ENCODE measurements around the gene CSDE1.

- TF ChIP-seq, protein P1, sequence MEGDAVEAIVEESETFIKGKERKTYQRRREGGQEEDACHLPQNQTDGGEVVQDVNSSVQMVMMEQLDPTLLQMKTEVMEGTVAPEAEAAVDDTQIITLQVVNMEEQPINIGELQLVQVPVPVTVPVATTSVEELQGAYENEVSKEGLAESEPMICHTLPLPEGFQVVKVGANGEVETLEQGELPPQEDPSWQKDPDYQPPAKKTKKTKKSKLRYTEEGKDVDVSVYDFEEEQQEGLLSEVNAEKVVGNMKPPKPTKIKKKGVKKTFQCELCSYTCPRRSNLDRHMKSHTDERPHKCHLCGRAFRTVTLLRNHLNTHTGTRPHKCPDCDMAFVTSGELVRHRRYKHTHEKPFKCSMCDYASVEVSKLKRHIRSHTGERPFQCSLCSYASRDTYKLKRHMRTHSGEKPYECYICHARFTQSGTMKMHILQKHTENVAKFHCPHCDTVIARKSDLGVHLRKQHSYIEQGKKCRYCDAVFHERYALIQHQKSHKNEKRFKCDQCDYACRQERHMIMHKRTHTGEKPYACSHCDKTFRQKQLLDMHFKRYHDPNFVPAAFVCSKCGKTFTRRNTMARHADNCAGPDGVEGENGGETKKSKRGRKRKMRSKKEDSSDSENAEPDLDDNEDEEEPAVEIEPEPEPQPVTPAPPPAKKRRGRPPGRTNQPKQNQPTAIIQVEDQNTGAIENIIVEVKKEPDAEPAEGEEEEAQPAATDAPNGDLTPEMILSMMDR (IDR thresholded peaks at IDR 0.05), result no peak
- TF ChIP-seq ATF3 (CRISPR knock-in tag; conservative IDR thresholded peaks at IDR 0.05) (no peak), CREB1 (CRISPR knock-in tag; IDR thresholded peaks at IDR 0.05) (no peak), TP53 (CRISPR knock-in tag; IDR thresholded peaks at IDR 0.05) (no peak), TCF7 (CRISPR knock-in tag; IDR thresholded peaks at IDR 0.05; ENCODE audit: low read depth) (no peak), RELA (CRISPR knock-in tag; IDR thresholded peaks at IDR 0.05; ENCODE audit: borderline replicate concordance) (no peak), ZNF512 (CRISPR knock-in tag; IDR thresholded peaks at IDR 0.05; ENCODE audit: borderline replicate concordance) (no peak)
- TF ChIP-seq, protein P2, sequence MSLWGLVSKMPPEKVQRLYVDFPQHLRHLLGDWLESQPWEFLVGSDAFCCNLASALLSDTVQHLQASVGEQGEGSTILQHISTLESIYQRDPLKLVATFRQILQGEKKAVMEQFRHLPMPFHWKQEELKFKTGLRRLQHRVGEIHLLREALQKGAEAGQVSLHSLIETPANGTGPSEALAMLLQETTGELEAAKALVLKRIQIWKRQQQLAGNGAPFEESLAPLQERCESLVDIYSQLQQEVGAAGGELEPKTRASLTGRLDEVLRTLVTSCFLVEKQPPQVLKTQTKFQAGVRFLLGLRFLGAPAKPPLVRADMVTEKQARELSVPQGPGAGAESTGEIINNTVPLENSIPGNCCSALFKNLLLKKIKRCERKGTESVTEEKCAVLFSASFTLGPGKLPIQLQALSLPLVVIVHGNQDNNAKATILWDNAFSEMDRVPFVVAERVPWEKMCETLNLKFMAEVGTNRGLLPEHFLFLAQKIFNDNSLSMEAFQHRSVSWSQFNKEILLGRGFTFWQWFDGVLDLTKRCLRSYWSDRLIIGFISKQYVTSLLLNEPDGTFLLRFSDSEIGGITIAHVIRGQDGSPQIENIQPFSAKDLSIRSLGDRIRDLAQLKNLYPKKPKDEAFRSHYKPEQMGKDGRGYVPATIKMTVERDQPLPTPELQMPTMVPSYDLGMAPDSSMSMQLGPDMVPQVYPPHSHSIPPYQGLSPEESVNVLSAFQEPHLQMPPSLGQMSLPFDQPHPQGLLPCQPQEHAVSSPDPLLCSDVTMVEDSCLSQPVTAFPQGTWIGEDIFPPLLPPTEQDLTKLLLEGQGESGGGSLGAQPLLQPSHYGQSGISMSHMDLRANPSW (CRISPR knock-in tag; conservative IDR thresholded peaks at IDR 0.05; ENCODE audit: low read depth), result no peak
- TF ChIP-seq, protein P3, sequence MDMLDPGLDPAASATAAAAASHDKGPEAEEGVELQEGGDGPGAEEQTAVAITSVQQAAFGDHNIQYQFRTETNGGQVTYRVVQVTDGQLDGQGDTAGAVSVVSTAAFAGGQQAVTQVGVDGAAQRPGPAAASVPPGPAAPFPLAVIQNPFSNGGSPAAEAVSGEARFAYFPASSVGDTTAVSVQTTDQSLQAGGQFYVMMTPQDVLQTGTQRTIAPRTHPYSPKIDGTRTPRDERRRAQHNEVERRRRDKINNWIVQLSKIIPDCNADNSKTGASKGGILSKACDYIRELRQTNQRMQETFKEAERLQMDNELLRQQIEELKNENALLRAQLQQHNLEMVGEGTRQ (CRISPR knock-in tag; IDR thresholded peaks at IDR 0.05), result no peak
- TF ChIP-seq, protein P4, sequence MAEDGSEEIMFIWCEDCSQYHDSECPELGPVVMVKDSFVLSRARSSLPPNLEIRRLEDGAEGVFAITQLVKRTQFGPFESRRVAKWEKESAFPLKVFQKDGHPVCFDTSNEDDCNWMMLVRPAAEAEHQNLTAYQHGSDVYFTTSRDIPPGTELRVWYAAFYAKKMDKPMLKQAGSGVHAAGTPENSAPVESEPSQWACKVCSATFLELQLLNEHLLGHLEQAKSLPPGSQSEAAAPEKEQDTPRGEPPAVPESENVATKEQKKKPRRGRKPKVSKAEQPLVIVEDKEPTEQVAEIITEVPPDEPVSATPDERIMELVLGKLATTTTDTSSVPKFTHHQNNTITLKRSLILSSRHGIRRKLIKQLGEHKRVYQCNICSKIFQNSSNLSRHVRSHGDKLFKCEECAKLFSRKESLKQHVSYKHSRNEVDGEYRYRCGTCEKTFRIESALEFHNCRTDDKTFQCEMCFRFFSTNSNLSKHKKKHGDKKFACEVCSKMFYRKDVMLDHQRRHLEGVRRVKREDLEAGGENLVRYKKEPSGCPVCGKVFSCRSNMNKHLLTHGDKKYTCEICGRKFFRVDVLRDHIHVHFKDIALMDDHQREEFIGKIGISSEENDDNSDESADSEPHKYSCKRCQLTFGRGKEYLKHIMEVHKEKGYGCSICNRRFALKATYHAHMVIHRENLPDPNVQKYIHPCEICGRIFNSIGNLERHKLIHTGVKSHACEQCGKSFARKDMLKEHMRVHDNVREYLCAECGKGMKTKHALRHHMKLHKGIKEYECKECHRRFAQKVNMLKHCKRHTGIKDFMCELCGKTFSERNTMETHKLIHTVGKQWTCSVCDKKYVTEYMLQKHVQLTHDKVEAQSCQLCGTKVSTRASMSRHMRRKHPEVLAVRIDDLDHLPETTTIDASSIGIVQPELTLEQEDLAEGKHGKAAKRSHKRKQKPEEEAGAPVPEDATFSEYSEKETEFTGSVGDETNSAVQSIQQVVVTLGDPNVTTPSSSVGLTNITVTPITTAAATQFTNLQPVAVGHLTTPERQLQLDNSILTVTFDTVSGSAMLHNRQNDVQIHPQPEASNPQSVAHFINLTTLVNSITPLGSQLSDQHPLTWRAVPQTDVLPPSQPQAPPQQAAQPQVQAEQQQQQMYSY (CRISPR knock-in tag; IDR thresholded peaks at IDR 0.05), result no peak
Observed at GRCh38 chr1:114771992-114772391, 14.2 kb upstream of the CSDE1 start.

Data from WTC11 (cell line).